ENCODE results near the gene RHOT1. TPM values are rescaled to one million over a fixed set of nuclear protein-coding genes. Genes with fewer than 3 reads are reported as not detected.

The RHOT1 gene
- total RNA-seq, 4 donors from 2014 or later: 60.8 to 97.6 (median 72.7) TPM

- TF ChIP-seq CTCF (IDR thresholded peaks at IDR 0.05): no peak
- TF ChIP-seq POLR2A (IDR thresholded peaks at IDR 0.05): no peak
- 62 to 74% methylated on average over 3 of the region's 3 CpGs for WGBS, 2 donors
- no peak for DNase-seq (ENCODE audit: low spot score in 2 of 2)
- intact Hi-C loops (cut with DNase I; ENCODE audit: low total_unique reads): no loop called here
- H3K4me3 ChIP-seq (ENCODE audit: low read depth, poor library complexity, severe bottlenecking): no peak overlapping the region
Measured at GRCh38 chr17:32120716-32121115, 21.6 kb upstream of the RHOT1 start.

- intact Hi-C loops (cut with DNase I; ENCODE audit: low total_unique reads): no loop called here
- DNase-seq (ENCODE audit: low spot score in 2 of 2): peak in 1 of 2 donors; percentile 63
- H3K4me3 ChIP-seq (ENCODE audit: low read depth, poor library complexity, severe bottlenecking): no peak overlapping the region
- 69 to 79% methylated on average over 6 of the region's 6 CpGs for WGBS, 2 donors
- TF ChIP-seq CTCF (IDR thresholded peaks at IDR 0.05): no peak
- TF ChIP-seq POLR2A (IDR thresholded peaks at IDR 0.05): no peak
Measured at GRCh38 chr17:32123782-32124181, 18.5 kb upstream of the RHOT1 start.

DNA sequence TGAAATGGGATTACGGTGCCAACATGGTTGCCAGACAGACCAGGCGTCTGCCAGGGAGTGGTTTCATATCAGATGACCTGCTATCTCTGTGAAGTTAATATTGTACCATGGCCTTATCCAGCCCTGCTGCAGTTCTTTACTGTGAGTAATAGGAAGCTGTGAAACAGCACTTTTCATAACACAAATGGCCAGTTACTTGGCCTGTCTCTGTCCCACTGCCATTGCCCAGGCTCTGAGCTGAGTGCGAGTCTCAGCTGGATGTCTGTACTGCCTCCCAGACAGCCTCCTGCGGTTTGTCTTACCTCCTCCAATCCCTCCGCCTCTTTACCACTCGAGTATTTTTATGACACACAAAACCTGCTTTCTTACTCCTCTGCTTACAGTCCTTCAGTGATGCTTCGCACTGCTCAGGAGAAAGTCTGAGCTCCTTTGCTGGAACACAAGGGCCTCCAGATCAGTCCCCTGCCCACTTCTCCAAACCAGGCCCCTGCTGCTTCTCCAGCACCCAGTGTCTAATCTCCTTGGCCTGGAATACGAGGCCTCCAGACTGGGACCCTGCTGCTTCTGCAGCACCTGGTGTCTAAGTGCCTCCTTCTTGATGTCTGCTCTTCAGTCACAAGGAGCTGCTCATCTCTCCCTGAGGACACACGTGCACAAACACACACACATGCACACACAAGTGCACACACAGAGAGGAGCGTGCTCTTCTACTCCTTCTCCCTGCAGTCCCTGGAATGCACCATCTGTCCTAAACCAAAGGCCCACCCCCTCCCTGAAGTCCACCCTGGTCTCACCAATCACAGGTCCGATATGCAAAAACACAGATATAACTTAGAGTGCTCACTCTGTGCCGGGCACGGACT is 17.1 kb upstream of the RHOT1 start:
- TF ChIP-seq POLR2A (IDR thresholded peaks at IDR 0.05): no peak
- no peak for TF ChIP-seq CTCF (IDR thresholded peaks at IDR 0.05)
- intact Hi-C loops (cut with DNase I; ENCODE audit: low total_unique reads): no loop called here
- no peak overlapping the region for H3K4me3 ChIP-seq (ENCODE audit: low read depth, poor library complexity, severe bottlenecking)
- 69 to 76% methylated on average over 13 of the region's 13 CpGs for WGBS, 2 donors
- peak in 1 of 2 donors; percentile 58 for DNase-seq (ENCODE audit: low spot score in 2 of 2)

DNA sequence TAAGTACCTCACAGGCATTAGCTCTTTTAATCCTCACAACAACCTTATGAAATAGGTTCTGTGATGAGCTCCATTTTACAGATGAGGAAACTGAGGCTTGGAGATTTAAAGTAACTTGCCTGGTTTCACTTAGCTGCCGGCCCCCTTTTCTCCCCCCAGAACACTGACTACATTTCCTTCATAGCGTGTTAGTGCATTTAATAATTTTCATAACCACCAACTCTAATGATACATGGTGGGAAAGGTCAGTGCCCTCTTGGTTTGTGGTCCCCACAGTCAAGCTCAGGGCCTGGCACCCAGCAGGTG is 16.5 kb upstream of the RHOT1 start:
- WGBS, 2 donors: 98% methylated on average over 2 of the region's 2 CpGs
- no peak for DNase-seq (ENCODE audit: low spot score in 2 of 2)
- intact Hi-C loops (cut with DNase I; ENCODE audit: low total_unique reads): no loop called here
- H3K4me3 ChIP-seq (ENCODE audit: low read depth, poor library complexity, severe bottlenecking): no peak overlapping the region
- TF ChIP-seq CTCF (IDR thresholded peaks at IDR 0.05) (no peak), POLR2A (IDR thresholded peaks at IDR 0.05) (no peak)

- H3K4me3 ChIP-seq (ENCODE audit: low read depth, poor library complexity, severe bottlenecking): no peak overlapping the region
- DNase-seq (ENCODE audit: low spot score in 2 of 2): peak in 1 of 2 donors; percentile 61
- TF ChIP-seq CTCF (IDR thresholded peaks at IDR 0.05): no peak
- TF ChIP-seq POLR2A (IDR thresholded peaks at IDR 0.05): no peak
- intact Hi-C loops (cut with DNase I; ENCODE audit: low total_unique reads): no loop called here
- WGBS, 2 donors: 68 to 89% methylated on average over 4 of the region's 4 CpGs
Measured at GRCh38 chr17:32126325-32126724, 16.0 kb upstream of the RHOT1 start.

GRCh38 chr17:32126746-32127145 is 15.6 kb upstream of the RHOT1 start:
- H3K4me3 ChIP-seq (ENCODE audit: low read depth, poor library complexity, severe bottlenecking): no peak overlapping the region
- DNase-seq (ENCODE audit: low spot score in 2 of 2): peak in 1 of 2 donors; percentile 77
- WGBS, 2 donors: 87 to 89% methylated on average over 8 of the region's 8 CpGs
- intact Hi-C loops (cut with DNase I; ENCODE audit: low total_unique reads): no loop called here
- TF ChIP-seq POLR2A (IDR thresholded peaks at IDR 0.05) (no peak), CTCF (IDR thresholded peaks at IDR 0.05) (no peak)

Measured in lower leg skin (tissue), 4 donors.